GM18505 (cell line): Measurements from ENCODE around the gene CYB5D1.
A peak's percentile ranks its signal among the peaks of the same experiment; 100 is the strongest.

Experiments used
- ATAC-seq: cut with Tn5 transposase; IDR thresholded peaks from one replicate; pipeline ENCODE4 v1.9.1; 2021; ENCODE audit not compliant: unreplicated experiment
- POLR2A ChIP-seq: IDR thresholded peaks from 4 replicates; pipeline ENCODE4 v1.6.1; 2011; ENCODE audit warnings: borderline replicate concordance; ENCODE audit not compliant: insufficient read depth, insufficient read length; ENCODE audit errors: extremely low read depth

The CYB5D1 gene

GRCh38 chr17:7844292-7845154 is 13.3 kb upstream of the CYB5D1 start:
- ATAC-seq: peak; percentile 36
- peak; percentile 25 for TF ChIP-seq POLR2A

DNA sequence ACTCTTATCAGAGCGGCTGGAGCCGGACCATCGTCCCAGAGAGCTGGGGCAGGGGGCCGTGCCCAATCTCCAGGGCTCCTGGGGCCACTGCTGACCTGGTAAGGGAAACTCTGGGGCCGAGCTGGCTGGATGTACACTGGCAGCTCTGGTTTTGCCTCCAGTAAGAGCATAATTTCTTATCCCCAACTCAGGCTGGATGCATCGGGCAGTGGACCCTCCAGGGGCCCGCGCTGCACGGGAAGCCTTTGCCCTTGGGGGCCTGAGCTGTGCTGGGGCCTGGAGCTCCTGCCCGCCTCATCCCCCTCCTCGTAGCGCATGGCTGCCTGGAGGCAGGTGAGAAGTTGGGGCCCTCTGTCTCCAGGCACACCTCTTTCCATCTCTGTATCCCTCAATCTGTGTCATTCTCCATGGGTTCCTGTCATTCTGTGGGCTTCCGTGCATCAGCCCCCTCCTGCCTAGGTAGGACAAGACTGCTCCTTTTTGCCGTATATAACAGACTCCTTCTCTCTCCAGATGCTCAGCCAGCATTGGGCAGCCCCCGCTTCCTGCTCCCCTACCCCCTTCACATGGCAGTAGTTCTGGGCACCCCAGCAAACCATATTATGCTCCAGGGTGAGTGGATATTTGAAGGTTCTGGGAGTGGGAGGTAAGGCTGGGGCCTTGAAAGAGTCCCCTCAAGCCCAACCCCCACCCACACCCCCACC is 12.3 kb upstream of the CYB5D1 start:
- no peak for ATAC-seq

GRCh38 chr17:7846063-7846735 is 11.6 kb upstream of the CYB5D1 start:
- no peak for ATAC-seq
- no peak for TF ChIP-seq POLR2A

More for the DNA sequence above, 12.3 kb upstream of the CYB5D1 start:
- no peak for TF ChIP-seq POLR2A

DNA sequence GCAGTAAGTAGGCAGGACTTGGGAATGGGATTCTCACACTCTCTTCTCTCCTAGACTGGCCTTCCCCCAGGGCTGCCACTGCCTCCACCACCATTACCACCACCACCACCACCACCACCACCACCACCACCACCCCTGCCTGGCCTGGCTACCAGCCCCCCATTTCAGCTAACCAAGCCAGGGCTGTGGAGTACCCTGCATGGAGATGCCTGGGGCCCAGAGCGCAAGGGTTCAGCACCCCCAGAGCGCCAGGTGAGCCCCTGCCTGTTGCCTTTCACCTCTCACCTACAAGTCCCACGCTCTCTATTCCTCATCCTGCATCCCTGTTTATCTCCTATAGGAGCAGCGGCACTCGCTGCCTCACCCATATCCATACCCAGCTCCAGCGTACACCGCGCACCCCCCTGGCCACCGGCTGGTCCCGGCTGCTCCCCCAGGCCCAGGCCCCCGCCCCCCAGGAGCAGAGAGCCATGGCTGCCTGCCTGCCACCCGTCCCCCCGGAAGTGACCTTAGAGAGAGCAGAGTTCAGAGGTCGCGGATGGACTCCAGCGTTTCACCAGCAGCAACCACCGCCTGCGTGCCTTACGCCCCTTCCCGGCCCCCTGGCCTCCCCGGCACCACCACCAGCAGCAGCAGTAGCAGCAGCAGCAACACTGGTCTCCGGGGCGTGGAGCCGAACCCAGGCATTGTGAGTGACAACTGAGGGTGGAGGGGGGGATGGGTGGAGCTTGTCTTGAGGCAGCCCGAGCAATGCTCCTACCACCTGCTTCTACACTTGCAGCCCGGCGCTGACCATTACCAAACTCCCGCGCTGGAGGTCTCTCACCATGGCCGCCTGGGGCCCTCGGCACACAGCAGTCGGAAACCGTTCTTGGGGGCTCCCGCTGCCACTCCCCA is 10.8 kb upstream of the CYB5D1 start:
- ATAC-seq: no peak
- TF ChIP-seq POLR2A: no peak

DNA sequence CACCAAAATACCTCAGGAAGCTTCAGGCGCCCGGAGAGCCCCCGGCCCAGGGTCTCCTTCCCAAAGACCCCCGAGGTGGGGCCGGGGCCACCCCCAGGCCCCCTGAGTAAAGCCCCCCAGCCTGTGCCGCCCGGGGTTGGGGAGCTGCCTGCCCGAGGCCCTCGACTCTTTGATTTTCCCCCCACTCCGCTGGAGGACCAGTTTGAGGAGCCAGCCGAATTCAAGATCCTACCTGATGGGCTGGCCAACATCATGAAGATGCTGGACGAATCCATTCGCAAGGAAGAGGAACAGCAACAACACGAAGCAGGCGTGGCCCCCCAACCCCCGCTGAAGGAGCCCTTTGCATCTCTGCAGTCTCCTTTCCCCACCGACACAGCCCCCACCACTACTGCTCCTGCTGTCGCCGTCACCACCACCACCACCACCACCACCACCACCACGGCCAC is 9.6 kb upstream of the CYB5D1 start:
- ATAC-seq: no peak
- TF ChIP-seq POLR2A: no peak

DNA sequence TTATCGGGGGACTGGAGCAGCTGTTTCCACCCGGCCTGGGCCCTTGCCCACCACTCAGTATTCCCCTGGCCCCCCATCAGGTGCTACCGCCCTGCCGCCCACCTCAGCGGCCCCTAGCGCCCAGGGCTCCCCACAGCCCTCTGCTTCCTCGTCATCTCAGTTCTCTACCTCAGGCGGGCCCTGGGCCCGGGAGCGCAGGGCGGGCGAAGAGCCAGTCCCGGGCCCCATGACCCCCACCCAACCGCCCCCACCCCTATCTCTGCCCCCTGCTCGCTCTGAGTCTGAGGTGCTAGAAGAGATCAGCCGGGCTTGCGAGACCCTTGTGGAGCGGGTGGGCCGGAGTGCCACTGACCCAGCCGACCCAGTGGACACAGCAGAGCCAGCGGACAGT is 9.1 kb upstream of the CYB5D1 start:
- no peak for TF ChIP-seq POLR2A
- ATAC-seq: no peak

DNA sequence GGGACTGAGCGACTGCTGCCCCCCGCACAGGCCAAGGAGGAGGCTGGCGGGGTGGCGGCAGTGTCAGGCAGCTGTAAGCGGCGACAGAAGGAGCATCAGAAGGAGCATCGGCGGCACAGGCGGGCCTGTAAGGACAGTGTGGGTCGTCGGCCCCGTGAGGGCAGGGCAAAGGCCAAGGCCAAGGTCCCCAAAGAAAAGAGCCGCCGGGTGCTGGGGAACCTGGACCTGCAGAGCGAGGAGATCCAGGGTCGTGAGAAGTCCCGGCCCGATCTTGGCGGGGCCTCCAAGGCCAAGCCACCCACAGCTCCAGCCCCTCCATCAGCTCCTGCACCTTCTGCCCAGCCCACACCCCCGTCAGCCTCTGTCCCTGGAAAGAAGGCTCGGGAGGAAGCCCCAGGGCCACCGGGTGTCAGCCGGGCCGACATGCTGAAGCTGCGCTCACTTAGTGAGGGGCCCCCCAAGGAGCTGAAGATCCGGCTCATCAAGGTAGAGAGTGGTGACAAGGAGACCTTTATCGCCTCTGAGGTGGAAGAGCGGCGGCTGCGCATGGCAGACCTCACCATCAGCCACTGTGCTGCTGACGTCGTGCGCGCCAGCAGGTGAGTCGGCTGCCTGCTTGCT is 8.6 kb upstream of the CYB5D1 start:
- TF ChIP-seq POLR2A: no peak
- no peak for ATAC-seq

DNA sequence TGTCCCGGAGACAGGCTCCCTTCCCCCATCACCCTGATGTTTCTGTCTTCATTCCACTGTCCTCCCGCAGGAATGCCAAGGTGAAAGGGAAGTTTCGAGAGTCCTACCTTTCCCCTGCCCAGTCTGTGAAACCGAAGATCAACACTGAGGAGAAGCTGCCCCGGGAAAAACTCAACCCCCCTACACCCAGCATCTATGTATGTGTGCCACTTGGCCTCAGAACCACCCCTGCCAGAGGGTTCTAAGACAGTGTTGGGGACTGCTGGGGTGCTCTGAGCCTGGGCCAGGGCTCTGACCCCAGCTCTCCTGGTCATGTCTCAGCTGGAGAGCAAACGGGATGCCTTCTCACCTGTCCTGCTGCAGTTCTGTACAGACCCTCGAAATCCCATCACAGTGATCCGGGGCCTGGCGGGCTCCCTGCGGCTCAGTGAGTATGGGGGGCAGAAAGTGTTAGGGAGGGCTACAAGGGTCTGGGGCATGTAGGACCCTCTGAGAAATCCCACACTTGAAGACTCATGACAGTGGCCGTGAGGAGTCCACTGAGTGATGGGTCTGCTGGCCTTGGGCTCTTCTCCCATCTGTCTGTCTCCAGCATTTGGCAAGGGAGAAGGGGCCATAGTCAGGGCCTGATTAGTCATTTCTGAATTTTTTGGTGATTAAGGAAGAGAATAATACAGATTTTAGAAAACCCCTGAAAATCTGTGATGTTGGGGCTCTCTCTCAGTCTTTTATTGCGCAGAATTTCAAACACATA is 7.9 kb upstream of the CYB5D1 start:
- no peak for TF ChIP-seq POLR2A
- no peak for ATAC-seq

DNA sequence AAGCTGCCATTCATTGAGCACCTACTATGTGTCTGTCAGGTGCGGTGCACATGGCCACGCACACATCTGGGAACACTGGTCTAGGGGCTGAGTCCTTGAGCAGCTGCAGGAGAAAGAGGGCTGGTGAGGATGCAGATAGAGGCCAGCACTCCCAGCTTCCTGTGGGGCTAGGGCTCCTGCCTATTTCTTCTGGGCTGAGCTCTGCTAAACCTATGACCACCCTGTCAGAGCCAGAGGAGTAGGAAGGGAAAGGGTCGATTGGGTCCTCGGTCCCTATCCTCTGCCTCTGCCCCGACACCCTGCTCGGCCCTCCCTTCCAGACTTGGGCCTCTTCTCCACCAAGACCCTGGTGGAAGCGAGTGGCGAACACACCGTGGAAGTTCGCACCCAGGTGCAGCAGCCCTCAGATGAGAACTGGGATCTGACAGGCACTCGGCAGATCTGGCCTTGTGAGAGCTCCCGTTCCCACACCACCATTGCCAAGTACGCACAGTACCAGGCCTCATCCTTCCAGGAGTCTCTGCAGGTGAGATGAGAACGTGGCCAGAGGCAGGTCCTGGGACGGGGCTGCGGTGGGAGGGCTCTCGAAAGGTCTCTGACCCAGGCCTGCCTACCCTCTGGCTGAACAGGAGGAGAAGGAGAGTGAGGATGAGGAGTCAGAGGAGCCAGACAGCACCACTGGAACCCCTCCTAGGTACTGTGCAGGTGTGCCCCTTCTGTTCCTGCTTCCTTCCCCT is 6.9 kb upstream of the CYB5D1 start:
- no peak for TF ChIP-seq POLR2A
- ATAC-seq: no peak

DNA sequence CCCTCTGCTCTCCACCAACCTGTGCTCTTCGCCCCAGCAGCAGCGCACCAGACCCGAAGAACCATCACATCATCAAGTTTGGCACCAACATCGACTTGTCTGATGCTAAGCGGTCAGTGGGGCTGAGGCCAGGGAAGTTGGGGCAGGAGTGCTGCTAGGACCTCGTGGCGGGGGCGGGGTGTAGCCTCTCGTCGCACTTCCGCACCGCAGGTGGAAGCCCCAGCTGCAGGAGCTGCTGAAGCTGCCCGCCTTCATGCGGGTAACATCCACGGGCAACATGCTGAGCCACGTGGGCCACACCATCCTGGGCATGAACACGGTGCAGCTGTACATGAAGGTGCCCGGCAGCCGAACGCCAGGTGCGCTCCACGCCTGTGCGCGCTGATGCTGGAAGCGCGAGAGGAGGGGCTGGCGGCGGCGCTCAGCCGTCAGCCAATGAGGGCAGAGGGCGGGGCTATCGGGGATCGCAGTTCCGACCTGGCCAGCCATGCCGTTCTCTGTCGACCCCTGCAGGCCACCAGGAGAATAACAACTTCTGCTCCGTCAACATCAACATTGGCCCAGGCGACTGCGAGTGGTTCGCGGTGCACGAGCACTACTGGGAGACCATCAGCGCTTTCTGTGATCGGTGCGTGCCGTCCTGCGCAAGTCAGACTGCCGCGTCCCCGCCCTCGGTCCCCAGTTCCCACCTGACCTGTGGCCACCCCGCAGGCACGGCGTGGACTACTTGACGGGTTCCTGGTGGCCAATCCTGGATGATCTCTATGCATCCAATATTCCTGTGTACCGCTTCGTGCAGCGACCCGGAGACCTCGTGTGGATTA is 6.2 kb upstream of the CYB5D1 start:
- peak; percentile 58 for TF ChIP-seq POLR2A
- ATAC-seq: peak; percentile 57
